ENCODE results near the gene OR6S1. TPM values are rescaled to one million over a fixed set of nuclear protein-coding genes. Genes with fewer than 3 reads are reported as not detected.

The OR6S1 gene
- polyA plus RNA-seq, 1 donor from 2014 or later = not detected

DNA sequence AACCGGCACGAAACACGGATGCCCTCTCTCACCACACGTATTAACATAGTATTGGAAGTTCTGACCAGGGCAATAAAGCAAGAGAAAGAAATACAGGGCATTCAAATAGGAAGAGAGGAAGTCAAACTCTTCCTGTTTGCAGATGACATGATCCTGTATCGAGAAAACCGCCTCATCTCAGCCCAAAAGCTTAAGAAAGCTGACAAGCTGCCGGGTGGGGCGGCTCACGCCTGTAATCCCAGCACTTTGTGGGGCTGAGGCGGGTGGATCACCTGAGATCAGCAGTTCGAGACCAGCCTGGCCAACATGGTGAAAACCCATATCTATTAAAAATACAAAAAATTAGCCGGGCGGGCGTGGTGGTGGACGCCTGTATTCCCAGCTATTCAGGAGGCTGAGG lies 17.7 kb downstream of the OR6S1 start:
- no peak overlapping the region for H3K4me3 ChIP-seq (ENCODE audit: low read length)
- peaks cover 66% of the 10 kb centered on the region for H3K27me3 ChIP-seq (ENCODE audit: insufficient read depth, low read depth, low read length)
- no peaks in the 10 kb centered on the region for H3F3A ChIP-seq (ENCODE audit: insufficient read depth, low read length, poor library complexity, severe bottlenecking)
- H3K9me2 ChIP-seq (ENCODE audit: insufficient read depth, low read length) = no peaks in the 10 kb centered on the region
- TF ChIP-seq, protein P1, sequence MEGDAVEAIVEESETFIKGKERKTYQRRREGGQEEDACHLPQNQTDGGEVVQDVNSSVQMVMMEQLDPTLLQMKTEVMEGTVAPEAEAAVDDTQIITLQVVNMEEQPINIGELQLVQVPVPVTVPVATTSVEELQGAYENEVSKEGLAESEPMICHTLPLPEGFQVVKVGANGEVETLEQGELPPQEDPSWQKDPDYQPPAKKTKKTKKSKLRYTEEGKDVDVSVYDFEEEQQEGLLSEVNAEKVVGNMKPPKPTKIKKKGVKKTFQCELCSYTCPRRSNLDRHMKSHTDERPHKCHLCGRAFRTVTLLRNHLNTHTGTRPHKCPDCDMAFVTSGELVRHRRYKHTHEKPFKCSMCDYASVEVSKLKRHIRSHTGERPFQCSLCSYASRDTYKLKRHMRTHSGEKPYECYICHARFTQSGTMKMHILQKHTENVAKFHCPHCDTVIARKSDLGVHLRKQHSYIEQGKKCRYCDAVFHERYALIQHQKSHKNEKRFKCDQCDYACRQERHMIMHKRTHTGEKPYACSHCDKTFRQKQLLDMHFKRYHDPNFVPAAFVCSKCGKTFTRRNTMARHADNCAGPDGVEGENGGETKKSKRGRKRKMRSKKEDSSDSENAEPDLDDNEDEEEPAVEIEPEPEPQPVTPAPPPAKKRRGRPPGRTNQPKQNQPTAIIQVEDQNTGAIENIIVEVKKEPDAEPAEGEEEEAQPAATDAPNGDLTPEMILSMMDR (IDR thresholded peaks at IDR 0.05; ENCODE audit: poor library complexity, severe bottlenecking) = no peak
- TF ChIP-seq, protein P2, sequence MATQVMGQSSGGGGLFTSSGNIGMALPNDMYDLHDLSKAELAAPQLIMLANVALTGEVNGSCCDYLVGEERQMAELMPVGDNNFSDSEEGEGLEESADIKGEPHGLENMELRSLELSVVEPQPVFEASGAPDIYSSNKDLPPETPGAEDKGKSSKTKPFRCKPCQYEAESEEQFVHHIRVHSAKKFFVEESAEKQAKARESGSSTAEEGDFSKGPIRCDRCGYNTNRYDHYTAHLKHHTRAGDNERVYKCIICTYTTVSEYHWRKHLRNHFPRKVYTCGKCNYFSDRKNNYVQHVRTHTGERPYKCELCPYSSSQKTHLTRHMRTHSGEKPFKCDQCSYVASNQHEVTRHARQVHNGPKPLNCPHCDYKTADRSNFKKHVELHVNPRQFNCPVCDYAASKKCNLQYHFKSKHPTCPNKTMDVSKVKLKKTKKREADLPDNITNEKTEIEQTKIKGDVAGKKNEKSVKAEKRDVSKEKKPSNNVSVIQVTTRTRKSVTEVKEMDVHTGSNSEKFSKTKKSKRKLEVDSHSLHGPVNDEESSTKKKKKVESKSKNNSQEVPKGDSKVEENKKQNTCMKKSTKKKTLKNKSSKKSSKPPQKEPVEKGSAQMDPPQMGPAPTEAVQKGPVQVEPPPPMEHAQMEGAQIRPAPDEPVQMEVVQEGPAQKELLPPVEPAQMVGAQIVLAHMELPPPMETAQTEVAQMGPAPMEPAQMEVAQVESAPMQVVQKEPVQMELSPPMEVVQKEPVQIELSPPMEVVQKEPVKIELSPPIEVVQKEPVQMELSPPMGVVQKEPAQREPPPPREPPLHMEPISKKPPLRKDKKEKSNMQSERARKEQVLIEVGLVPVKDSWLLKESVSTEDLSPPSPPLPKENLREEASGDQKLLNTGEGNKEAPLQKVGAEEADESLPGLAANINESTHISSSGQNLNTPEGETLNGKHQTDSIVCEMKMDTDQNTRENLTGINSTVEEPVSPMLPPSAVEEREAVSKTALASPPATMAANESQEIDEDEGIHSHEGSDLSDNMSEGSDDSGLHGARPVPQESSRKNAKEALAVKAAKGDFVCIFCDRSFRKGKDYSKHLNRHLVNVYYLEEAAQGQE (IDR thresholded peaks at IDR 0.05; ENCODE audit: borderline replicate concordance) = no peak
- TF ChIP-seq POLR2AphosphoS5 (IDR thresholded peaks at IDR 0.05) (no peak), EZH2 (IDR thresholded peaks at IDR 0.05; ENCODE audit: borderline replicate concordance, insufficient read depth, low read length, poor library complexity, severe bottlenecking) (no peak), TAF1 (IDR thresholded peaks at IDR 0.05; ENCODE audit: low read depth) (no peak)
- no peak overlapping the region for H3K27ac ChIP-seq (ENCODE audit: low read length)
- H3K4me2 ChIP-seq (ENCODE audit: low read length) = no peak overlapping the region
- H3K9me3 ChIP-seq (ENCODE audit: low read length) = no peaks in the 10 kb centered on the region
- H4K20me1 ChIP-seq (ENCODE audit: insufficient read depth) = no peaks in the 10 kb centered on the region
- no peak overlapping the region for H3K9ac ChIP-seq (ENCODE audit: low read length)
- no peaks in the 10 kb centered on the region for H3K79me2 ChIP-seq (replicated peaks; ENCODE audit: insufficient read depth, low read length)
- no peaks in the 10 kb centered on the region for H3K36me3 ChIP-seq (ENCODE audit: insufficient read depth, low read length)
- H2AFZ ChIP-seq (ENCODE audit: low read depth, low read length) = no peak overlapping the region

DNA sequence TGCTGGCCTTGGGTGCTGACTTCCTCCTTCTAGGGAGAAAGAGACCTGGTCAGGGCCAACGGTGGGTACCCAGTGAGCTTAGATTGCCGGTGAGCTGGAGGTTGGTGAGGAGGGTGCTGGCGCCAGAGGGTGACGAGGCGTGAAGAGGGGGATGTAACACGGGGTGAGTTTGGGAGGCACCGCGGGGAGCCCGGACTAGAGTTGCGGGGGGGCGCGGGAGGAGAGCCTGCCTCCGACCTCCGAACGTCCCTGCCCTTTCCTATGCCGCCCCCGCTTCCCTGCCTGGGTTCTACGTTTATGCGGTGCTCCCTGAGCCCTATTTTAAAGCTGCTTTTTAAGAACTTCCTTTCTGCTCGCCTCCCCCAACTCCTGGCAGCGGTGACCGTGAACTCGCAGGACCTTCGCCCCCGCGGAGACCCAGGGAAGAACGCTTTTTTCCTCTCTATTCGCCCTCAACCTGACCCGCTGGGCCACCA lies 18.6 kb downstream of the OR6S1 start:
- Histone ChIP-seq H3K4me3 (ENCODE audit: low read length) (no peak overlapping the region), H3F3A (ENCODE audit: insufficient read depth, low read length, poor library complexity, severe bottlenecking) (no peaks in the 10 kb centered on the region), H3K36me3 (ENCODE audit: insufficient read depth, low read length) (no peaks in the 10 kb centered on the region), H3K9me3 (ENCODE audit: low read length) (no peaks in the 10 kb centered on the region), H3K9me2 (ENCODE audit: insufficient read depth, low read length) (no peaks in the 10 kb centered on the region), H4K20me1 (ENCODE audit: insufficient read depth) (no peaks in the 10 kb centered on the region), H2AFZ (ENCODE audit: low read depth, low read length) (no peak overlapping the region), H3K27ac (ENCODE audit: low read length) (no peak overlapping the region), H3K79me2 (replicated peaks; ENCODE audit: insufficient read depth, low read length) (no peaks in the 10 kb centered on the region), H3K27me3 (ENCODE audit: insufficient read depth, low read depth, low read length) (peaks cover 57% of the 10 kb centered on the region), H3K9ac (ENCODE audit: low read length) (no peak overlapping the region), H3K4me2 (ENCODE audit: low read length) (no peak overlapping the region)
- TF ChIP-seq POLR2AphosphoS5 (IDR thresholded peaks at IDR 0.05) = no peak

DNA sequence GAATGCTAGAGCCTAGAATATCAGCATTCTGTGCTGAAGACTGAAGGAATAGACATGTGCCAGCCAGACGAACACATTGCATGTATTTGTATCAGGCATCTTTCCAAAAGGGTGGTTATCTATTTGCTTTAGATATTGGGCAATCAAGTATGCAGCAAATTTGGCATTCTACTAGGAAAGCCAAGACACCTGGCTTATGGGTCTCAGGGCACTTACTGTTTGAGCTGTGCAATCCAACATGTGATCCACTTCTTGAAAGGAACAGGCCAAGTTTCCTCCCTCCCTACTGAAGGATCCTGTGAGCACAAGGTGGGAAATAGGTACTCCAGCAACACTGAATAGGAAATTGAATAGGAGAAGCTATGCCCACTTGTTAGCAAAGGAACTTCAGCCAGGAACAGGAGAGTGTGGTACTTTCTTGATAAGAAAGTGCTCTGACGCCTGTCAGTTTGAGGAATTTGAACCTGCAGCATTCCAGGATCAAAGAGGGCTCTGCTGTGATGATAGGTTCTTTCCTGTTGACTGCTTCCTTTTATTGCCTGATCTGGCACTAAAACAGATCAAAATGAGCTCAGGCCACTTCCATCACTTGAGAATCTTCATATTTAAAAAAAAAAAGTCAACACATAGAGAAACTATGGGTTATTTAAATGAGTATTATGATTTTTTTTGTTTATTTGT lies 20.6 kb downstream of the OR6S1 start:
- no peak for TF ChIP-seq MXI1 (conservative IDR thresholded peaks at IDR 0.05; ENCODE audit: poor library complexity, severe bottlenecking)
- TF ChIP-seq POLR2AphosphoS5 (IDR thresholded peaks at IDR 0.05) = no peak
- TF ChIP-seq SMC3 (conservative IDR thresholded peaks at IDR 0.05; ENCODE audit: poor library complexity) = no peak
- no peak for TF ChIP-seq RAD21 (conservative IDR thresholded peaks at IDR 0.05)
- no peak for TF ChIP-seq TAF1 (IDR thresholded peaks at IDR 0.05; ENCODE audit: low read depth)
- TF ChIP-seq, protein P1 (IDR thresholded peaks at IDR 0.05; ENCODE audit: poor library complexity, severe bottlenecking) = no peak
- TF ChIP-seq, protein P2 (IDR thresholded peaks at IDR 0.05; ENCODE audit: borderline replicate concordance) = no peak
- no peak for TF ChIP-seq EZH2 (IDR thresholded peaks at IDR 0.05; ENCODE audit: borderline replicate concordance, insufficient read depth, low read length, poor library complexity, severe bottlenecking)
- no peak for TF ChIP-seq EP300 (conservative IDR thresholded peaks at IDR 0.05; ENCODE audit: poor library complexity, severe bottlenecking)
- Histone ChIP-seq H3K4me2 (ENCODE audit: low read length) (no peak overlapping the region), H3K36me3 (ENCODE audit: insufficient read depth, low read length) (no peaks in the 10 kb centered on the region), H4K20me1 (ENCODE audit: insufficient read depth) (no peaks in the 10 kb centered on the region), H2AFZ (ENCODE audit: low read depth, low read length) (no peak overlapping the region), H3K9ac (ENCODE audit: low read length) (no peak overlapping the region), H3F3A (ENCODE audit: insufficient read depth, low read length, poor library complexity, severe bottlenecking) (no peaks in the 10 kb centered on the region), H3K9me2 (ENCODE audit: insufficient read depth, low read length) (no peaks in the 10 kb centered on the region), H3K27ac (ENCODE audit: low read length) (no peak overlapping the region), H3K4me3 (ENCODE audit: low read length) (no peak overlapping the region), H3K9me3 (ENCODE audit: low read length) (no peaks in the 10 kb centered on the region), H3K27me3 (ENCODE audit: insufficient read depth, low read depth, low read length) (peaks cover 38% of the 10 kb centered on the region), H3K79me2 (replicated peaks; ENCODE audit: insufficient read depth, low read length) (no peaks in the 10 kb centered on the region)

Measured in neural cell (in vitro differentiated cells).